ENCODE data around the gene CHCHD3. TPM values are rescaled to one million over a fixed set of nuclear protein-coding genes. Genes with fewer than 3 reads are reported as not detected.

The CHCHD3 gene
- polyA plus RNA-seq, 1 donor (not counting 4 experiments of a cell fraction or from before 2014, with no cell fraction given): 59.2 TPM

- Histone ChIP-seq H3K27me3 (ENCODE audit: control insufficient read depth, extremely low read depth, insufficient read depth, low read length) (peaks cover 8% of the 10 kb centered on the region), H2AFZ (ENCODE audit: control insufficient read depth, low read length) (no peak overlapping the region), H4K20me1 (ENCODE audit: control insufficient read depth, extremely low read depth, insufficient read depth, low read length) (no peaks in the 10 kb centered on the region), H3K9ac (ENCODE audit: control insufficient read depth, extremely low read depth, insufficient read depth, low read length) (no peak overlapping the region), H3K4me2 (ENCODE audit: control insufficient read depth, extremely low read depth, insufficient read depth, low read depth, low read length) (no peak overlapping the region), H3K4me1 (ENCODE audit: control insufficient read depth, extremely low read depth, insufficient read depth, low read length) (no peaks in the 10 kb centered on the region), H3K9me3 (ENCODE audit: control insufficient read depth, low read depth, low read length) (no peaks in the 10 kb centered on the region), H3K27ac (ENCODE audit: control insufficient read depth, insufficient read depth, low read length) (no peak overlapping the region), H3K4me3 (ENCODE audit: control insufficient read depth in 2 of 3, extremely low read depth in 1 of 3, insufficient read depth in 2 of 3, low read depth in 1 of 3, low read length in 3 of 3) (no peak overlapping the region), H3K9me1 (ENCODE audit: control insufficient read depth, extremely low read depth, insufficient read depth, low read length) (no peaks in the 10 kb centered on the region), H3K36me3 (ENCODE audit: control insufficient read depth in 2 of 2, extremely low read depth in 1 of 2, insufficient read depth in 2 of 2, low read length in 2 of 2) (no peaks in the 10 kb centered on the region), H3K79me2 (ENCODE audit: control insufficient read depth, insufficient read depth, low read length) (no peaks in the 10 kb centered on the region)
- no peak for DNase-seq (ENCODE audit: low read depth, low spot score)
- FAIRE-seq: no peak
- dilution Hi-C loops (cut with MboI; ENCODE audit: extremely low pct_ligation_motif_present, low sequenced_read_pairs): no loop called here
- no peak for TF ChIP-seq EZH2 (IDR thresholded peaks at IDR 0.05; ENCODE audit: low read length)
- TF ChIP-seq CTCF (optimal IDR thresholded peaks at IDR 0.05 in 1 of 3, IDR thresholded peaks at IDR 0.05 in 1 of 3, conservative IDR thresholded peaks at IDR 0.05 in 1 of 3; ENCODE audit: extremely low read depth in 1 of 3, insufficient read depth in 2 of 3, low read length in 3 of 3): no peak
These were observed 26.1 kb upstream of the CHCHD3 start for GRCh38 chr7:133108023-133108422.

GRCh38 chr7:133102276-133103060, 20.6 kb upstream of the CHCHD3 start:
- Histone ChIP-seq H3K79me2 (ENCODE audit: control insufficient read depth, insufficient read depth, low read length) (no peaks in the 10 kb centered on the region), H3K4me1 (ENCODE audit: control insufficient read depth, extremely low read depth, insufficient read depth, low read length) (no peaks in the 10 kb centered on the region), H3K27me3 (ENCODE audit: control insufficient read depth, extremely low read depth, insufficient read depth, low read length) (peaks cover 5% of the 10 kb centered on the region), H4K20me1 (ENCODE audit: control insufficient read depth, extremely low read depth, insufficient read depth, low read length) (no peaks in the 10 kb centered on the region), H3K9me1 (ENCODE audit: control insufficient read depth, extremely low read depth, insufficient read depth, low read length) (no peaks in the 10 kb centered on the region), H3K9me3 (ENCODE audit: control insufficient read depth, low read depth, low read length) (no peaks in the 10 kb centered on the region), H3K4me2 (ENCODE audit: control insufficient read depth, extremely low read depth, insufficient read depth, low read depth, low read length) (no peak overlapping the region), H3K27ac (ENCODE audit: control insufficient read depth, insufficient read depth, low read length) (no peak overlapping the region), H3K36me3 (ENCODE audit: control insufficient read depth in 2 of 2, extremely low read depth in 1 of 2, insufficient read depth in 2 of 2, low read length in 2 of 2) (no peaks in the 10 kb centered on the region), H3K9ac (ENCODE audit: control insufficient read depth, extremely low read depth, insufficient read depth, low read length) (no peak overlapping the region), H3K4me3 (ENCODE audit: control insufficient read depth in 2 of 3, extremely low read depth in 1 of 3, insufficient read depth in 2 of 3, low read depth in 1 of 3, low read length in 3 of 3) (no peak overlapping the region), H2AFZ (ENCODE audit: control insufficient read depth, low read length) (no peak overlapping the region)
- dilution Hi-C loops (cut with MboI; ENCODE audit: extremely low pct_ligation_motif_present, low sequenced_read_pairs): no loop called here
- DNase-seq (ENCODE audit: low read depth, low spot score) (no peak), FAIRE-seq (no peak)
- TF ChIP-seq EZH2 (IDR thresholded peaks at IDR 0.05; ENCODE audit: low read length): no peak
- no peak for TF ChIP-seq CTCF (optimal IDR thresholded peaks at IDR 0.05 in 1 of 3, IDR thresholded peaks at IDR 0.05 in 1 of 3, conservative IDR thresholded peaks at IDR 0.05 in 1 of 3; ENCODE audit: extremely low read depth in 1 of 3, insufficient read depth in 2 of 3, low read length in 3 of 3)
